GM21390 (cell line): ENCODE measurements around the gene MFN2.
"Not testable (repeated sequence)": the region's sequence is repeated elsewhere in the genome, so short reads cannot be mapped to it uniquely, and the experiment has no call there.

Experiments used
- ATAC-seq: cut with Tn5 transposase; IDR thresholded peaks from one replicate; pipeline ENCODE4 v1.9.1; 2021; ENCODE audit not compliant: unreplicated experiment

Gene MFN2

DNA sequence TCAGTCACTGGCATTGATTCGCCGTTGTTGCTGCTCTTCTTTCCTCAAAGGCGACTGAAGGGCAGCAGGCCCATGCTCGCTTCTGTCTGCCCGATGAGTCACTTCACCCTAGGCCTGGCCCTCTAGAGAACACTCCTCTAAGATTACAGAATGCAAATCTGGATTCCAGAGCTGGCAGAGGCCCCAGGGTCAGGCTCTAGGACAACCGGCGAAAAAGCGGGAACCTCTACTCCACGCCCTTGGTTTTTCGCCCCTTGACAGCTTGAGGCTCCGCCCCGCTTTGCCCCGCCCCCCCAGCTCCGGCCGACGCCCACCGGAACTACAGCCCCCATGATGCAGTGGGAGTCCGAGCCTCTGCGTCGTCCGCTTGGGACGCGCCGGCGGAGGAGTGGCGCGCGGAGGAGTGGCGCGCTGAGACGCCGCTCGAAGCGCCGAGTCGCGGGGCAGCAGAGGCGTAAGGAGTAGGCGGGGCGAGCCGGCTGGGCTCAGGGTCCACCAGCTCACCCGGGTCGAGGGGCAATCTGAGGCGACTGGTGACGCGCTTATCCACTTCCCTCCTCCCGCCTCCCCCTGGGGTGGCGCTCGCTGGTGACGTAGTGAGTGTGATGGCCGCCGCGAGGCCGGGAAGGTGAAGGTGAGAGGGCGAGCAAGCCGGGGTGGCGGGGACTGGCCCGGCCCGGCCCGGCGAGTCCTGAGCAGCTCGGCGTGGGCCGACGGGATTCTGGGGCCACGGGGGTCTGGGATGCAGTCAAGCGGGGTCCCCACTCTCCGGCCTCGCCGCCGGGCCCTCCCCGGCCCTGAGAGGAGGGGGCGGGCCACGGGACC, at the start of gene MFN2:
MFN2 (plus strand) TSS at position 594 of the 825 bp plus-strand sequence. CDS start 8,725 bp downstream, outside the sequence.
- peak; percentile 89 for ATAC-seq

DNA sequence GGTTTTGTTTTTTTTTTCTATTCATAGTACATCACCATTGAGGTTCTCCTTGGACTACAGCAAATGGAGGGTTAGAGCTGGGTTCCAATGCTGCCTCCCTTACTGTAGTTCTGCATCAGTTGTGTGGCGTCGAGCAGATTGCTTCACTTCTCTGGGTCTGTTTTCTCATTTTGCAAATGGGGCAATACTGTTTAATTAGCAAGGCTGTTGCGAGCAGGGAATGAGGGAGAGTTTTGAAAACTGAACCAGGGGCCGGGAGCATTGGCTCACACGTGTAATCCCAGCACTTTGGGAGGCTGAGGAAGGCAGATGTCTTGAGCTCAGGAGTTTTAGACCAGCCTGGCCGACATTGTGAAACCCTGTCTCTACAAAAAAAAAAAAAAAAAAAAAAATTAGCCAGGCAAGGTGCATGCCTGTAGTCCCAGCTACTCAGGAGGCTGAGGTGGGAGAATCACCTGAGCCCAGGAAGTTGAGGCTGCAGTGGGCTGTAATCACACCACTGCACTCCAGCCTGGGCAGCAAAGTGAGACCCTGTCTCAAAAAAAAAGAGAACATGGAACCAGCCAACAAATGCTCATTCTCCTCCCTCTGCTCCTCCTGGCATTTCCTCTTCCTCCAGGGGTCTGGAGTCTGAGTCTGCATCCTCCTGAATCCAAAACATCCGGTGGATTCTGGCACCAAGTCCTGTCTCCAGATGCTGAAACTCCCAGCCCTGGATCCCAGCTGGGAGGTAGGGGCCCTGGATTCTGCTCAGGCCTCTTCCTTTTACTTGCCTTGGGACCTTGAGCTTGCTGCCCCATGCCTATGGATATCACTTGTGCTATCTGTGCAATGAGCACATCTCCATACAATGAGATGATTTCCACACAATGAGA, 49.4 kb upstream of the MFN2 start:
- no peak for ATAC-seq

DNA sequence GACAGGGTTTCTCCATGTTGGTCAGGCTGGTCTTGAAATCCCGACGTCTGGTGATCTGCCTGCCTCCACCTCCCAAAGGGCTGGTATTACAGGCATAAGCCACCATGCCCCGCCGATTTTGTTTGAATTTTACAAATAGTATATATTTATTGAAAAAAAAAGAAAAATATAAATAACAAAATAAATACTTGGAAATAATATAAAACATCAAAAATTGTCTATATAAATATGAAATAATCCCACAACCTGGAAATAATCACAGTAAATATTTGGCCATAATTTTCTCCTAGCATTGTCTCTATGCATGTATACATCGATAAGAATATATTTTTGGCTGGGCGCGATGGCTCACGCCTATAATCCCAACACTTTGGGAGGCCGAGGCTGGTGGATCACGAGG, 48.4 kb upstream of the MFN2 start:
- no peak for ATAC-seq

DNA sequence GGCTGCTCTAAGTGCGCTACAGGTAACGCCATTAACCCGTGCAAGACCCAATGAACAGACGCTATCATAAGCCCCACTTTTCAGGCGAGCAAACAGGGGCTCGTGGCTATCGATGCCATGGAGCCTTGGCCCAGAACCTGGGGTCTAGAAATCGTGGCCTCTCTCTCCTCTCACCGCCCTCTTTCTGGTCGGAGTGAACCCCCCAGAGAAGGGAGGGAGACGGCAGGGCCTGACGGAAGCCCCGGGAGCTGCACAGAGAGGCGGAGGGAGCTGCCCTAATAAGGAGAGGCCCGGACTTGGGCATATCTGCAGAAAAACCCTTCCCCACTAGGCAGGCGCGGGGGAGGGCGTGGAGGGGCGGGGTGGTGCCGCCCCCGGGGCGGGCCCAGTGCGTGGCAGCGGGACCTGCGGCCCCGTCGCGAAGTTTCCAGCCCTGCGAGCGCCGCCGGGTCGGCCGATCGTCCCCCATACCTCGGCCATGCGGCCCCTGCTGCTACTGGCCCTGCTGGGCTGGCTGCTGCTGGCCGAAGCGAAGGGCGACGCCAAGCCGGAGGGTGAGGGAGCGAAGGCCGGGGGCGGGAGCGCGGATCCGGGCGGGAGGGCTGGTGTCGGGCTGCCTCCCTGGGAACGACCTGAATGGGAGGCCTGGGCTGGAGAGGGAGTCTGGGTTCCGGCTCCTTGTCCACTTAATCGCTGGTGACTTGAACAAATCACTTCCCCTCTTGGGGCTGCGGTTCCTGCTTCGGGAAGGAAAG, 45.8 kb upstream of the MFN2 start, which contains the start of gene PLOD1:
PLOD1 (plus strand) TSS at position 416 of the 755 bp plus-strand sequence; CDS start at position 479, 63 bp downstream.
- peak; percentile 87 for ATAC-seq

DNA sequence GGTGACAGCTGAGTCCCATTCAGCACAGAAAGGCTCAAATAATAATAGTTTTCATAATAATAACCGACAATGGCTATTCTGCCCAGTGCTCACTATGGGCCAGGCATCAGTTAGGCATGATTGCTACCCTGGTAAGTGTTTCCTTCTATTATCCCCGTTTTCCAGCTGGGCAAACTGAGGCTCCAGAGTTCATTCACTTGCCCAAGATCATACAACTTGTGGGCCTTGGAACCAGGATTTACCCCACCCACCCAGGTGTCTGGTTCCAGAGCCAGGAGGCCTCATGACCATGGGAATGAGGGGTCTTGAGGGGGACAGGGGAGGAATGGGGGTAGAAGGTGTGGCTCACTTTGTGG, 45.2 kb upstream of the MFN2 start:
- no peak for ATAC-seq

DNA sequence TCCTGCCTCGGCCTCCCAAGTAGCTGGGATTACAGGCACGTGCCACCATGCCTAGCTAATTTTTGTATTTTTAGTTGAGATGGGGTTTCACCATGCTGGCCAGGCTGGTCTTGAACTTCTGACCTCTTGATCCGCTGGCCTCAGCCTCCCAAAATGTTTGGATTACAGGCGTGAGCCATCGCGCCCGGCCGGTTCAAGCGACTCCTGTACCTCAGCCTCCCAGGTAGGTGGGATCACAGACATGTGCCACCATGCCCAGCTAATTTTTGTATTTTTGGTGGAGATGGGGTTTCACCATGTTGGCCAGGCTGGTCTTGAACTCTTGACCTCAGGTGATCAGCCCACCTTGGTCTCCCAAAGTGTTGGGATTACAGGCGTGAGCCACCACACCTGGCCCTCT, 44.5 kb upstream of the MFN2 start:
- not testable (repeated sequence) for ATAC-seq

DNA sequence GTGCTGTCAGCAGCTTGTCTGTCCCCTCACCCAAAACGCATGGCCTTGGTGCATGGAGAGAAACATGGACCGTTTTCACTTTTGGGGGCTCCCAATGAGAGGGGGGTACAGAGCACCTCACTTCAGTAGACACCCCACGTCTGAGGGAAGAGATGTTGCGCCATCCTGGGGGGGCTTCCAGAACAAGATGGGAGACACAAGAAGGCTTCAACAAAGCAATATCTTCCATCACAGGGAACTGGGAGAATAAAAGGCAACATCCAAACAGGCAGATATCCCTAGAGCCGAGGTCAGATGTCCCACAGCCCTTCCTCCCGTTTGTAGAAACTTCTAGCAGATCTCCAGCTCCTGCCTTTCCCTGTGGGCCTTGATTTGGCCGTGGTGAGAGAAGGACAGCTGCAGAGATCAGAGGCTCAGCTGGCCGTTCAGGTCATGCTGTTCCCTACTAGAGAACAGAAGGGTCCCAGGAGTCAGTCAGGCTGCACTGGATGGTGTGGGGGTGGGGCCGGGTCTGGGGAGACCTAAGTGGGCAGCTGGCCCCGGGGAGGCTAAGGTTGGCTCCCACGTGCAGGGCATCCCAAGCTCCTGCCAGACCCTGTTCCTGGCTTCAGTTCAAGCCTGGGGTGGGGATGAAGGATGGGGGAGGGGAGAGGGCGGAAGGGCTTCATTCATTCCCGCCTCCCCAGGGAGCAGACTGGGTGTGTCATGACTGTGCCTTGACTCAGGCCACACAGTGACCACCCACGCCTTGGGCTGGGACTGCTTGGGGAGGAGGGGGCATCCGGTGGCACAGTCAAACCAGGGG, 41.3 kb upstream of the MFN2 start:
- no peak for ATAC-seq

DNA sequence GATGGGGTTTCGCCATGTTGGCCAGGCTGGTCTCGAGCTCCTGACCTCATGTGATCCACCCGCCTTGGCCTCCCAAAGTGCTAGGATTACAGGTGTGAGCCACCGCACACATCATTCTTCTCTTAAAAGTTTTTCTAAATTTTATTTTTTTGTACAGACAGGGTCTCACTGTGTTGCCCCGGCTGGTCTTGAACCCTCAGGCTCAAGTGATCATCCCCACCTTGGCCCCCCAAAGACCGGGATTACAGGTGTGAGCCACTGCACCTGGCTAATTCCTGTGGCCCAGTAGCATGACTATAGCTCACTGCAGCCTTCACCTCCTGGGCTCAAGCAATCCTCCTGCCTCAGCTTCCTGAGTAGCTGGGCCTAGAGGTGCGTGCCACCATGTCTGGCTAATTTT, 40.5 kb upstream of the MFN2 start:
- not testable (repeated sequence) for ATAC-seq

DNA sequence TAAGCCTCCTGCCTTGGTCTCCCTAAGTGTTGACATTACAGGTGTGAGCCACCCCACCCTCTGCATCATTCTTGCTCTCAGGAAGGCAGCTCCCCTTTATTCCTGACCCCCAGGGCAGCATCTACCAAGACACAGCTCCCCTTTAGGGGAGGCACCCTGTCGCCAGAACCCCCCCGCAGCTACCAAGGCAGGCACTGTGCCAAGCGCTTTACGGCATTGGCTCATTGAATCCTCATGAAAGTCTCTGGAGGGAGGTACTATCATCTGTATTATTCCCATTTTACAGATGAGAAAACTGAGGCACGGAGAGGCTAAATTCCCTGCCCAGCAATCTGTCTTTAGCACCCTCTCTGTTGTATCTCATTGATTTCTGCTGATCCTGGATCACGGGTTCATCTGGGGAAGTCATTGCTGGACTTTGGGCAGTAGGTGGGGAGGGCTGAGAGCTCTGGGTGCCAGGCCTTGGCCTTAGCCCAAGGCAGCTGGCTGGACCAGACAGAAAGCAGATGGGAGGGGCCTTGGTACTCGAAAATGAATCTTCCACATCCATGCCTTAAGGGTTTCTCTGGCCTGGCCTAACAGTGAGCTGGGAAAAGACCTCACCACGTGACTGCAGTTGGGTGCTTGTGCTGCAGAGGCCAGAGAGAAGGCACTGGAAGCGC, 39.9 kb upstream of the MFN2 start:
- ATAC-seq: no peak

DNA sequence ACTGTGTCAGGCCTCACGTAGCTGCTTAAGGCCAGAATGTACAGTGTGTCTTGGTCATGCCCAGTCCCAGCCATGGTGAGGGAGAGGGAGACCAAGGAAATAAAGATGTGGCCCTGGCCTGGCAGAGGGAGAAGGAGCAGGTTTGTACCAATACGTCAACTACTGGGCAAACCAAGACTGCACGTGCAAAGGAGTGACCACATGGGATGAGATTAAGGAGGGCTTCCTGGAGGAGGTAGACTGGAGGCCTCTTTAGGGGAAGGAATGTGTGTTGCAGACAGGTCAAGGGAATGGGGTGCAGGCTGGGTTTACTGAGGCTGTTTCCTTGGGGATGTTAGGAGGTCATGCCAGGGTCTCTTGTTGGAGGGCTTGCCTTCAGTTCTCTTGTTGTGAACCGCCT, 38.0 kb upstream of the MFN2 start:
- no peak for ATAC-seq

DNA sequence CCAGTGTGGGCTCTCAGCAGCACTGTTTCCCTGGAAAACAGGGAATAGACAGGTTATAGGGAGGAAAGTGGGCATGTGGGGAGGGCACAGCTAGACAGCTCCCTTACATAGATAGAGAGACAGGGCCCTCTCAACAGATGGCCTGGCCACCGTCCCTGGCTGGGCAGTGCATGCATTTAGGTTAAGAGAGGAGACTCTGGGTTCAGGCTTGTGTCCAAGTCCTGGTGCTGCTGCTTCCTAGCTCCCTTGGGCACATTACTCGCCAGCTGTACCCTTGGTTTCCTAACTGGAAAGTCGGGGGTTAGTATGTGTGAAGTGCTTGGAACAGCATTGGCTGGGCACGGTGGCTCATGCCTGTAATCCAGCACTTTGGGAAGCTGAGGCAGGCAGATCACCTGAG, 36.6 kb upstream of the MFN2 start:
- no peak for ATAC-seq

DNA sequence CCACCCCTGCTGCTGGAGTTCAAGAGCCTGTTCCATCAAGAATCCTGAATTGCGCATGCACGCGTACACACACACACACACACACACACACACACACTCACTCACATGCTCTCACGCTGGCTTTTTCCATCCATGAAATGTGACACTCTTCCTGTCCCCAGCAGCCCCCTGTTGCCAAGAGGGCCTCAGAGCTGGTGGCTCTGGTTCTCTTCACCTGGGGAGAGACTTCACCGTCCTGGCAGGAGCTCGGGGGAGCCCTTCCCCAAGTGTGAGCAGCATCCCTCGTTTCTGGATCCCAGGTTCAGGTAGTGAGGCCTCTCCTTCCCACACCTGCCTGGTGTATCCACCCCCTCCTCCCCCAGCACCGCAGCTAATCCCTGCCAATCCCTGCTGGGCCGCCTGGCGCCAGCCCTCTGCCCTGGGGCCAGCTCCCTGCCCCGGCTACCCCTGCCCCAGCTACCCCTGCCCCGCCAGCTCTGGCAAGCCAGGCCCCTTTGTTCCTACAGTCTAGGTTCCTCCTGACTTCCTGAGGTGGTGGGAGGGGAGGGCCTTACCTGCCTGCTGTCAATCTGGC, 35.8 kb upstream of the MFN2 start:
- no peak for ATAC-seq

DNA sequence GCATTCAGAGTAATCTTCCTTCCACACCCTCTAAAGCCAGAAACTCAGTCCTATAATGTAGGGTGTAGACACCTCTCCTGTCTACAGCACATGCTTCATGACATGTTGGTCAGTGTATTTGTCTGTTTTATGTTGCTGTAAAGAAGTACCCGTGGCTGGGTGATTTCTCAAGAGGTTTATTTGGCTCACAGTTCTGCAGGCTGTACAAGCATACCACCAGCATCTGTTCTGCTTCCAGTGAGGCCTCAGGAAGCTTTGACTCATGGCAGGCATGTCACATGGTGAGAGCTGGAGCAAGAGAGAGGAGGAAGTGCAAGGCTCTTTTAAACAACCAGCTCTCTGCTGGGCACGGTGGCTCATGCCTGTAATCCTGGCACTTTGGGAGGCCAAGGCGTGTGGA, 33.6 kb upstream of the MFN2 start:
- ATAC-seq: no peak

DNA sequence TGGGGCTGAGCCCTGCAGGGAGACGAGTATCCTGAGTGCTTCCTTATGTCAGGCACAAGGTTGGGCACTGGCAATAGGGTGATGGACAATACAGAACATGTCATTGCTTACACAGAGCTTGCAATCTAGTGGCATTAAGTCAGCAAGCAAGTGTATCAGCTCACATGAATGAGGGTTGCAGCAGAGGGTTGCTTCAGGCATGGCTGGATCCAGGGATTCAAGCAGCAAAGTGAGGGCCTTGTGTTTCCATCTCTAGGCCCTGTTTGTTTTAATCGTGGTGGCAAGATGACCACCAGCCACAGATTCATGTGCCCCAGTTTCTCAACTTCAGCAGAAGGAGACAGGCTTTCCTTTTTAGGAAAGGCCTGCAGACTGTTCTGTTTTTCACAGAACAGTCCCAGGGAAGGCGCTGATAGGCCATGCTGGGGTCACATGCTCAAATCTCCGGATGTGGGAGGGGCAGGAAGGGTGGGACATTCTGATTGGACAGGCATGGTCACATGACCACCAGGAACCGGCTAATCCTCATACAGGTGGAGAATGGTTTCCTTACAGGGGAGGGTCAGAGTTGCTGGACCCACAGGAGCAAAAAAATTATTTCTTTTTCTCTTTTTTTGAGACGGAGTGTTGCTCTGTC, 31.3 kb upstream of the MFN2 start:
- no peak for ATAC-seq

DNA sequence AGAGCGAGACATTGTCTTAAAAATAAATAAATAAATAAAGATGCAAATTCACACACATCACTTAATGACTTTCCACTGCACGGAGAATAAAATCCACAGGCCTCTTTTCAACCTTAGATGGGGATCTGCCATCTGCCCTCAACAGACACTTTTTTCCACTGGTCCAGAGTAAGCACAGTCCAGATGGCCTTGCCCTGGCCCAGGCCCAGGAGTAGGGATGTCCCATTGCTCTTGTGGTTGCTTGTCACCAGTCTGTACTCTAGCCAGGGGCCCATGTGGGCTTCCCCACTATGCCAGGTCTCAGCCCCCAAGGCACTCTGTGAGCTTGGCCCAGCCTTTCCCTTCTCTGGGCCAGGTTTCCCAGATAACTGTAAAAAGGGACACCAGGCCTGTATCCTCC, 28.3 kb upstream of the MFN2 start:
- ATAC-seq: no peak

DNA sequence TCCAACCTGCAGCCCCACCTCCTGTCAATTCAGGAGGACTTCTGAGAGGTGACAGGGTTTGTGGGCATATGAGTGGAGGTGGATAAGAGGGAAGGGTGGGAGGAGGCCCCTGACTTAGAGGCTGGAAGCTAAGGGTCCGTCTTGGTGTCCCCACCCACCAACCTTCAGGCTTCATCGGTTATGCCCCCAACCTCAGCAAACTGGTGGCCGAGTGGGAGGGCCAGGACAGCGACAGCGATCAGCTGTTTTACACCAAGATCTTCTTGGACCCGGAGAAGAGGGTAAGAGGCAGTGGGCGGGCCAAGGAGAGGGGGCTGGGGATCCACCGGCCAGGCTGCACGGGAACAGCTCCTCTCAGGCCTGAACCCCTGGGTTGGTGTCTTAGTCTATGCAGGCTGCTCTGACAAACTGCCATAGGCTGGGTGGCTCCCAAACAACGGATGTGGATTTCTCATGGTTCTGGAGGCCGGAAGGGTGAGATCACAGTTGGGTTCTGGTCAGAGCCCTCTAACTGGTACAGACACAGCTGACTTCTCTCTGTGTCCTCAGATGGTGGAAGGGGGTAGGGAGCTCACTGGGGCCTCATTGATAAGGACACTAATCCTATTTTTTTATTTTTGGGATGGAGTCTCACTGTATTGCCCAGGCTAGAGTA, 27.7 kb upstream of the MFN2 start:
- no peak for ATAC-seq

DNA sequence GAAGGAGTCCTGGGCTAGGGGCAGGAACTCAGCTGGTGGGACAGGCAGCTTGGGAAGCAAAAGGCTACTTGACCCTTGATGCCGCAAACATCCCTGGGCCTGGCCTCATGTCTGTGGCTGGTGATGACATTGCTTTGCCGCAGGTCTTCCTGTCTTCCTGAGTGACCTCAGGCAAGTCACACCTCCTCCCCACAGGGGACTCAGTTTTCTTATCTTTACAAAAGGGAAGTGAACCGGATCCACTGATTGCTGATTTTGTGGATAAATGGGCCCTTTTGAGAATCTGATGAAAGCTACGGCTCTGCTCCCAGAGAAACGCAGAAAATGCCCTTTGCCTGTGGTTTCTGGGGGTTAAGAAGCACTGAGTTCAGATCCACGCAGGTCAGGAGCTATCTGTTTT, 25.0 kb upstream of the MFN2 start:
- ATAC-seq: no peak

DNA sequence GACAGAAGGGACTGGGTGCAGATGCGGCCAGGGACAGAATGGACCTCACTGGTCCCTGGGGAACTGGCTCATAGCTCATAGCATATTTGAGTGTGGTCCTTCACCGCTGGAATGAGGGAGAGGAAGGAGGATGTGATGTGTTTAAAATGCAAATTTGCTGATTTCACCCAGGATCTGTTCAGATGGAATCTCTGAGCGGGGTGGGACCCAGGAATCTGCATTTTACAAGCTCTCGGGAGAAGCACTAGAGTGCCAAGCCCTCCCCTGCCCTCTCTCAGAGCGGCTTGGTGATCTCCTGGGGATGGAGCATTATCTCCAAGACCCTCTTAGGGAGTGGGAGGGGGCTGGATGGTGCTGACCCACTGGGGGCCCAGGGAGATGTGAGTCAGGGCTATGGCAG, 22.8 kb upstream of the MFN2 start:
- ATAC-seq: no peak

DNA sequence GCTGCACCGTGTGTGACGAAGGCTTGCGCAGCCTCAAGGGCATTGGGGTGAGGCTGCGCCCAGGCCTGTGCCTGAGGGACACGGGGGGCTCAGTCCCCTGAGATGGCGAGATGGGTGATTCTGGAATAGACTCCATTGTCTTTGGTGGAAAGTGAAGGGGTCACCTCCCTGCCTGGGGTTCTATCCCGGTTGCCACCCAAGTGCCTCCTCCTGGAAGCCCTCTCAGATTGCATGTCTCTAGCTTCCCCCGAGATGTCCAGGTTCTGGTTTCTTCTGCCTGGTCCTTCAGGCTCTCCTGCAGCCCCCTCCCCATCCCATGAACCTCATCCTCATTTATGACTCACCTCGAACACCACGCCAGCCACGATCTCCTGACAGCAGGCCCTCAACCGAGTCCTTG, 22.3 kb upstream of the MFN2 start:
- ATAC-seq: no peak
